Coronary artery (tissue), 2 donors: ENCODE results near the gene FSTL4.

ENCODE experiments used
- DNase-seq: peaks from one replicate; pipeline ENCODE4 v3.0.0-alpha.2; 2017; ENCODE audit warnings: low spot score
- H3K27ac ChIP-seq, 2 donors: fragments of 200-600 bp; sonication (generic); one replicate each; pipeline ENCODE4 v1.5.1; 2016 to 2019
- H3K4me3 ChIP-seq: fragments of 200-600 bp; sonication (generic); 2 replicates; pipeline ENCODE4 v1.5.1; 2016; ENCODE audit warnings: mild to moderate bottlenecking, moderate library complexity
- CTCF ChIP-seq: fragments of 200-600 bp; sonication (generic); IDR thresholded peaks from one replicate; pipeline ENCODE4 v1.5.1; 2019; ENCODE audit warnings: antibody characterized with exemption

FSTL4 gene

GRCh38 chr5:133423011-133423617 lies 189.2 kb downstream of the FSTL4 start:
- TF ChIP-seq CTCF = no peak
- no peak overlapping the region for H3K4me3 ChIP-seq
- no peak overlapping the region for H3K27ac ChIP-seq
- DNase-seq = no peak

DNA sequence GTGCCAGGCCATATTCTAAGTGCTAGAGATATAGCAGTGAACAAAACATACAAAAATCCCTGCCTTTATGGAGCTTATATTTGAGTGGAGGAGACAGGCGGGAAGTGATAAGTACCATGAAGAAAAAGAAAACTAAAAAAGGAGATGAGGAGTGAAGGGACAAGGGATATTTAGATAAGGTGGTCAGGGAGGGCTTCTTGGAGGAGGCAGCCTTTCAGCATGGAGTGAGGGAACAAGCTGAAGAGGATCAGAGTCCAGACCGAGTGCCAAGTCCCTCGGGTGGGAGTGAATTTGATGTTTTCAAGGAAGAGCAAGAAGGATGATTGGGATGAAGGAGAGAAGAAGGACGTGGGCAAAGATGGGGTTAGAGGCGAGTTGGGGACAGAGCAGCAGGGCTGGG lies 190.5 kb downstream of the FSTL4 start:
- Histone ChIP-seq H3K4me3 (no peak overlapping the region), H3K27ac (no peak overlapping the region)
- no peak for TF ChIP-seq CTCF
- DNase-seq = no peak

GRCh38 chr5:133421394-133421793 lies 190.9 kb downstream of the FSTL4 start:
- H3K27ac ChIP-seq = no peak overlapping the region
- DNase-seq = no peak
- TF ChIP-seq CTCF = no peak
- H3K4me3 ChIP-seq = no peak overlapping the region

DNA sequence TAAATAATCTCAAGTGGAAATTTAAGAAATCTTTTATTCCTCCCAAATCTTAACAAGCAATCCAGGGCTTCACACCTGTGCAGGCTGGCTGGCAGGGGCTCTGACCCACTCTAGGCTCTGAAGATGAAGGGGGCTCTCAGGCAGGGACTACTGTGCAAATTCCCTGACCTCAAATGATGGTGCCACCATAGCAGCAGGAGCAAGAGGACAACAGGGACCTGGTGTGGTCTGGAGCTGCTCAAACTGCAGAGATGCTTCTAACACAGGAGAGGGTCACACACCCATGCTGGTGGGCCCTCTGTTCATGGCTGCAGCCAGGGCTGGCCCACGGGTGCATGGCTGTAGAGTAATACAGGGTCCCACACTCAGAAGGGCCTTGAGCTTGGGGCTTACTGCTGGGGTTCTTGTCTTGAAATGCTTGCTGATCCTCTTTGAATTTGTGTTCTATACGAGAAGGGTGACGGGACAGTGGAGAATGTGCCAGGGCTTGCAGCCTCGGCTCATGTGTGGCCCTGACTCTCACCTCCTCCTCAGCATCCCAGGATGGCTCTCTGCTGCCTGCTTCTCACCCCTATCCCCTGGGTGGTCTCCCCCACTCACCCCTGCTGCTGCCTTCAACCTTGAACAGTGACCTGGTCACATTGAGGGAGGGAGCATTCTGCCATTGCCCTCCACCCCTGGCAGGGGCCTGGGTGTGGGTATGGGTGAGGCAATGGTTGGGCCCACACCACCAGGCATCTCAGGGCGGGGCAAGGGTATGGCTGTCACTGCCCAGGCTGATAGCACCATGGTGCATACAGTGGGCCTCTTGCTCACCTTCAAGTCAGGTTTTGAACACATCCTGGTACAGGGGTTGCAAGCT lies 191.7 kb downstream of the FSTL4 start:
- no peak for TF ChIP-seq CTCF
- DNase-seq = no peak

DNA sequence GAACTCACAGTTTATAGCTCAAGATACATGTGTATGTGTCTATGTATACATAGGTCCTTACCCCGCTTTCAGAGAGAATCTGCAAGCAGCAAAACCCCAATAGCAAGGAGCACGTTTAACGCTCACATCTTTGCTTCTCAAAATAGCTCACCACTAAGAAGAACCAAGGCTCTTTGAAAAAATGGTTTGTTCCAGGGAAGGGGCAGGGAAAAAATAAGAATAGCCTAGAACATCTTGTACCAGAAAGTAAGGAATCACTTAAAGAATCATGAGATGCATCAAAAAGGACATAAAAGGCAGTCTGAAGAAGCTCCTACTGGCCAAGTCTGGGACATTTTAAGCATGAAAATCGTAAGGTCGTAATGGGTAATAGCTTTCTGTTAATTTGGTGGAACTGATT lies 196.4 kb downstream of the FSTL4 start:
- Histone ChIP-seq H3K4me3 (no peak overlapping the region), H3K27ac (no peak overlapping the region)
- no peak for TF ChIP-seq CTCF
- no peak for DNase-seq

More for the DNA sequence above, 191.7 kb downstream of the FSTL4 start:
- Histone ChIP-seq H3K27ac (no peak overlapping the region), H3K4me3 (no peak overlapping the region)

DNA sequence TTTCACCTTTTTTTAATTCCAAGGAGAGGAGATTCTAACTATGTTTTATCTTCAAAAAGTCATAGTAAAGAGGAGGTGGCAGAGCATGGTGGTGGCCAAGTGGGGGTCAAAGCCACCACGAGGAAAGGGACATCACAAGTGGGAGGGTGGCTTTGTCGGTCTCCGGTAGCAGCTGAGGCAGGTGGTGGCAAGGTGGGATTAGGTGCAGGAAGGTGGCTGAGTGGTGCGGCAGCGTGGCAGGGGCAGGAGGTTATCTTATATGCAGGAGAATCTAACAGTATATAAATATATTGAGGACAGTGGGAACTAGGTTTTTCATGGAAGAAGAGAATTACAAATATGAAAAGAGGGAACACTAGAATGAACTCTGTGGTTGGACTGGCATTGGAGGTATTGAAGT lies 196.8 kb downstream of the FSTL4 start:
- no peak overlapping the region for H3K27ac ChIP-seq
- peak; percentile 41 for DNase-seq
- H3K4me3 ChIP-seq = no peak overlapping the region
- TF ChIP-seq CTCF = no peak

DNA sequence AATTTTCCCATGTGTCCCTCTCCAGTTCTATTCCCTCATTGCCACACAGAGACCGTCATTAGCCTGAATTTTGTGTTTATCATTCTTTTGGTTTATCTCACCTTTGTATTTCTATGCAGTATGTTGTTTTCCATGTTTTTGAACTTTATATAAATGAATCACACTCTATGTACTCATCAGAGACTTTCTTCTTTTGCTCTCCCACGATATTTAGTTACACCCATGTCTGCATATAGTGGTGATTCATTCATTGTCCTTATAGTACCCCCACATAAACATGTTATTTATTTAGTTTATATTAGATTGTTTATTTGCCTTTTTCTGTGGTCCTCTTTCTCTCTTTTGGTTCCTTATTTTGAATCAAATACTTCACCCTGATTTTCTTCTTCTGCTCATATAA lies 199.7 kb downstream of the FSTL4 start:
- no peak for TF ChIP-seq CTCF
- Histone ChIP-seq H3K27ac (no peak overlapping the region), H3K4me3 (no peak overlapping the region)
- DNase-seq = no peak
